Measurements from ENCODE around the gene ZFYVE28.
"Not testable (repeated sequence)": the region's sequence is repeated elsewhere in the genome, so short reads cannot be mapped to it uniquely, and the experiment has no call there.

DNA sequence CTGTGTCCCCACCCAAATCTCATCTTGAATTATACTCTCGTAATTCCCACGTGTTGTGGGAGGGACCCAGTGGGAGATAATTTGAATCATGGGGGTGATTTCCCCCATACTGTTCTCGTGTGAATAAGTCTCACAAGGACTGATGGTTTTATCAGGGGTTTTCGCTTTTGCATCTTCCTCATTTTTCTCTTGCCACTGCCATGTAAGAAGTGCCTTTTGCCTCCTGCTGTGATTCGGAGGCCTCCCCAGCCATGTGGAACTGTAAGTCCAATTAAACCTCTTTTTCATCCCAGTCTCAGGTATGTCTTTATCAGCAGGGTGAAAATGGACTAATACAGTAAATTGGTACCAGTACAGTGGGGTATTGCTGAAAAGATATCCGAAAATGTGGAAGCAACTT, 37.9 kb downstream of the ZFYVE28 start:
- not testable (repeated sequence) for TF ChIP-seq YY1 (IDR thresholded peaks at IDR 0.05; ENCODE audit: insufficient read depth, insufficient read length); SUZ12 (IDR thresholded peaks at IDR 0.05; ENCODE audit: extremely low read depth, insufficient read depth, insufficient read length); ZNF274 (IDR thresholded peaks at IDR 0.05; ENCODE audit: low read depth, low read length)
